AG10803 (cell line): Measurements from ENCODE around the gene PCDHGC5.

ENCODE experiments used
- DNase-seq: peaks from one replicate; pipeline ENCODE4 v3.0.0; 2010; ENCODE audit warnings: low read depth
- H3K4me3 ChIP-seq: 2 replicates; pipeline ENCODE4 v1.5.1; 2011; ENCODE audit warnings: mild to moderate bottlenecking, low read length, control low read depth
- TF ChIP-seq, protein P1 (sequence below): conservative IDR thresholded peaks from 2 replicates; pipeline ENCODE4 v1.5.1; 2011; ENCODE audit warnings: mild to moderate bottlenecking, low read length, control low read depth, inconsistent platforms

Gene PCDHGC5

DNA sequence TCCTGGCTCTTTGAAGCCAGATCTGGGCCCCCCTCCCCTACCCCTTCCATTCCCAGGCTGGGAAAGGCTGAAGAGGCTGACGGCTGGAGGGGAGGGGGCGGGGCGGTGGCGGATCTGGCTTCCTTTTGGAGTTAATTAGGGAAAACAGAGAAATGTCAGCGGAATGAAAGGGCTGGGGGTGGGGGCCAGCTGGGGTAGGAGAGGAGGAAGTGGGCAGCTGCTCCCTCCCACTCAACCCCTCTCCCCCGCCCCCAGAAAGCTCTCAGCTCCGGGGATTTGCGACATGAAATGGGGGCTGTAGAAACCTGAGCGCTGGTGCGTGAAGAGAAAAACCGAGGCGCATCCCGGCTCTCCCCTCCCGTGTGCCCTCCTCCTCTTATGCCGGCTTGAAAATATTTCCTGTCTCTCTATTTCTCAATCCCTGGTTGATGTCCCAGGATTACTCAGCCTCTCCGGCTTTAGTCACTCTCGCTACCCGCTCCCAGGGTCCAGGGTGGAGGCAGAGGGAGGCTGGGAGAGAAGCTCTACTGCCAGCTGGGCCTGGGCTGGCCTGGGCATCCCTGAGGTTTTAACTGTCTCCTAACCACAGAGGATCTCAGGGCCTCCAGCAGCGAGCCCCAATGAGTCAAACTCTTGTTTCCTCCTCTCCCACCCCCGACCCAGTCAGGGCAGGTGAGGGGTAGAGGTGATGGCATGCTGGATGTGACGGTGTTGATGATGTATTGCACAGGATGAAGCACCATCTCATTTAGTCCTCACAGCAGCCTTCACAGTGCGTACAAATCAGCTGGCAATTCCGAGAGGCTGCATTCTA is 20.1 kb downstream of the PCDHGC5 start:
- TF ChIP-seq, protein P1, sequence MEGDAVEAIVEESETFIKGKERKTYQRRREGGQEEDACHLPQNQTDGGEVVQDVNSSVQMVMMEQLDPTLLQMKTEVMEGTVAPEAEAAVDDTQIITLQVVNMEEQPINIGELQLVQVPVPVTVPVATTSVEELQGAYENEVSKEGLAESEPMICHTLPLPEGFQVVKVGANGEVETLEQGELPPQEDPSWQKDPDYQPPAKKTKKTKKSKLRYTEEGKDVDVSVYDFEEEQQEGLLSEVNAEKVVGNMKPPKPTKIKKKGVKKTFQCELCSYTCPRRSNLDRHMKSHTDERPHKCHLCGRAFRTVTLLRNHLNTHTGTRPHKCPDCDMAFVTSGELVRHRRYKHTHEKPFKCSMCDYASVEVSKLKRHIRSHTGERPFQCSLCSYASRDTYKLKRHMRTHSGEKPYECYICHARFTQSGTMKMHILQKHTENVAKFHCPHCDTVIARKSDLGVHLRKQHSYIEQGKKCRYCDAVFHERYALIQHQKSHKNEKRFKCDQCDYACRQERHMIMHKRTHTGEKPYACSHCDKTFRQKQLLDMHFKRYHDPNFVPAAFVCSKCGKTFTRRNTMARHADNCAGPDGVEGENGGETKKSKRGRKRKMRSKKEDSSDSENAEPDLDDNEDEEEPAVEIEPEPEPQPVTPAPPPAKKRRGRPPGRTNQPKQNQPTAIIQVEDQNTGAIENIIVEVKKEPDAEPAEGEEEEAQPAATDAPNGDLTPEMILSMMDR = no peak
- H3K4me3 ChIP-seq = peak overlapping the region; percentile 52
- DNase-seq = peak; percentile 97

DNA sequence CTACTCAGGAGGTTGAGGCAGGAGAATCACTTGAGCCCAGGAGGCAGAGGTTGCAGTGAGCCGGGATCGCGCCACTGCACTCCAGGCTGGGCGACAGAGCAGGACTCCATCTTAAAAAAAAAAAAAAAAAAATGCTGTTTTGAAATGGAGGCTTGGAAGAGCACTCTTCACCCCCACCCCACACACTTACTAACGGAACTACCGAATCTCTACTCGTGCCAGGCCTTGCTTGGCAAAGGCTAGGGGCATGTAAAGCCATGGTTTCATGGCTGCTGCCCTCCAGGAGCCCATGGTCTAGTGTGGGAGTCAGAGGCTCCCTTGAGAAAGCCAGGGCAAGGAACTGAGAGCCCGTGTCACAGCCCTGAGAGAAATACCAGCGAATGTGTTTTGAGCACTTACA is 21.3 kb downstream of the PCDHGC5 start:
- no peak for DNase-seq
- TF ChIP-seq, protein P1 = no peak
- no peak overlapping the region for H3K4me3 ChIP-seq

DNA sequence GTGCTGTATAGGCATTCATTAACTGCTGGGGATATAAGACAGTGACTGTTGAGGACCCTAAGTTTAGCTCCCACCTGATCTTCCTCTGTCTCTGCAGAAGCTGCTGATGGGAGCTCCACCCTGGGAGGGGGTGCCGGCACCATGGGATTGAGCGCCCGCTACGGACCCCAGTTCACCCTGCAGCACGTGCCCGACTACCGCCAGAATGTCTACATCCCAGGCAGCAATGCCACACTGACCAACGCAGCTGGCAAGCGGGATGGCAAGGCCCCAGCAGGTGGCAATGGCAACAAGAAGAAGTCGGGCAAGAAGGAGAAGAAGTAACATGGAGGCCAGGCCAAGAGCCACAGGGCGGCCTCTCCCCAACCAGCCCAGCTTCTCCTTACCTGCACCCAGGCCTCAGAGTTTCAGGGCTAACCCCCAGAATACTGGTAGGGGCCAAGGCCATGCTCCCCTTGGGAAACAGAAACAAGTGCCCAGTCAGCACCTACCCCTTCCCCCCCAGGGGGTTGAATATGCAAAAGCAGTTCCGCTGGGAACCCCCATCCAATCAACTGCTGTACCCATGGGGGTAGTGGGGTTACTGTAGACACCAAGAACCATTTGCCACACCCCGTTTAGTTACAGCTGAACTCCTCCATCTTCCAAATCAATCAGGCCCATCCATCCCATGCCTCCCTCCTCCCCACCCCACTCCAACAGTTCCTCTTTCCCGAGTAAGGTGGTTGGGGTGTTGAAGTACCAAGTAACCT is 22.1 kb downstream of the PCDHGC5 start:
- no peak for DNase-seq
- TF ChIP-seq, protein P1 = no peak

DNA sequence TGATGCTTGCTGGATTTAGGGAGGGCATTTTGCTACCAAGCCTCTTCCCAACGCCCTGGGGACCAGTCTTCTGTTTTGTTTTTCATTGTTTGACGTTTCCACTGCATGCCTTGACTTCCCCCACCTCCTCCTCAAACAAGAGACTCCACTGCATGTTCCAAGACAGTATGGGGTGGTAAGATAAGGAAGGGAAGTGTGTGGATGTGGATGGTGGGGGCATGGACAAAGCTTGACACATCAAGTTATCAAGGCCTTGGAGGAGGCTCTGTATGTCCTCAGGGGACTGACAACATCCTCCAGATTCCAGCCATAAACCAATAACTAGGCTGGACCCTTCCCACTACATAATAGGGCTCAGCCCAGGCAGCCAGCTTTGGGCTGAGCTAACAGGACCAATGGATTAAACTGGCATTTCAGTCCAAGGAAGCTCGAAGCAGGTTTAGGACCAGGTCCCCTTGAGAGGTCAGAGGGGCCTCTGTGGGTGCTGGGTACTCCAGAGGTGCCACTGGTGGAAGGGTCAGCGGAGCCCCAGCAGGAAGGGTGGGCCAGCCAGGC is 23.0 kb downstream of the PCDHGC5 start:
- no peak for DNase-seq
- H3K4me3 ChIP-seq = no peak overlapping the region
- TF ChIP-seq, protein P1 = no peak

More for the DNA sequence above, 22.1 kb downstream of the PCDHGC5 start:
- no peak overlapping the region for H3K4me3 ChIP-seq

DNA sequence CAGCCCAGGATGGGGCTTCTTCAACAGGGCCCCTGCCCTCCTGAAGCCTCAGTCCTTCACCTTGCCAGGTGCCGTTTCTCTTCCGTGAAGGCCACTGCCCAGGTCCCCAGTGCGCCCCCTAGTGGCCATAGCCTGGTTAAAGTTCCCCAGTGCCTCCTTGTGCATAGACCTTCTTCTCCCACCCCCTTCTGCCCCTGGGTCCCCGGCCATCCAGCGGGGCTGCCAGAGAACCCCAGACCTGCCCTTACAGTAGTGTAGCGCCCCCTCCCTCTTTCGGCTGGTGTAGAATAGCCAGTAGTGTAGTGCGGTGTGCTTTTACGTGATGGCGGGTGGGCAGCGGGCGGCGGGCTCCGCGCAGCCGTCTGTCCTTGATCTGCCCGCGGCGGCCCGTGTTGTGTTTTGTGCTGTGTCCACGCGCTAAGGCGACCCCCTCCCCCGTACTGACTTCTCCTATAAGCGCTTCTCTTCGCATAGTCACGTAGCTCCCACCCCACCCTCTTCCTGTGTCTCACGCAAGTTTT is 23.6 kb downstream of the PCDHGC5 start:
- DNase-seq = peak; percentile 65
- peak overlapping the region; percentile 47 for H3K4me3 ChIP-seq
- TF ChIP-seq, protein P1 = peak; percentile 85

DNA sequence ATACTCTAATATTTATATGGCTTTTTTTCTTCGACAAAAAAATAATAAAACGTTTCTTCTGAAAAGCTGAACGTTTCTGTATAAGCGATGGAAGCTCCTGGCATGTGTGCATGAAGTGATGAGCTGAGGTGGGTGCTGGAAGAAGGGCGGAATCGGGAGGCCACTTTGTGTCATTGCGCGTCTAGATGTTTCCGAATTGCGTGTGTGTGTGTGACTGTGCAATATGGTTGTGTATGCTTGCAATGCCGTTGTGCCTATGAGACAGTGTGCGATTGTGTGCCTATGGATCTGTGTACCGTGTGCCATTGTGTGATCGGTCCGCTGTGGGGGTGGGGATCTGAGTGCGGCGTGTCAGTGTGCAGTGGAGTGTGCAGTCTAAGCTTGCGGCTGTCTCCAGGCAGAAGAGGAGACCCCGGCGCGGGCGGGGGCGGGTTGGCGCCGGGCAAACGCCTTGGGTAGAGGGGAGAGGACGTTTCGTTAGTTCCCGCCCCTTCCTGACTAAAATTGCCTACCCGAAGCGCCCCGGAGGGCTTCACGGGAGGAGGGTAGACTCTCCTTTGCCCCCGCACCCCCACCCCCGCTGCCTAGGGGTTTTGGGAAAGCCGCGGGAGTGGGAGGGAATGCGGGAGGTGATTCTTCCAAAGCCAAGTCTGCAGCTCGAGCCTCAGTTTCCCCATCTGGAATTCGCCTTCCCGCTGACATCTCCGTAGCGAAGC is 24.2 kb downstream of the PCDHGC5 start:
- DNase-seq = peak; percentile 55
- H3K4me3 ChIP-seq = peak overlapping the region; percentile 47
- TF ChIP-seq, protein P1 = no peak
